NK-92 (cell line): ENCODE data around the gene PXDN.
"Not testable (repeated sequence)": the region's sequence is repeated elsewhere in the genome, so short reads cannot be mapped to it uniquely, and the experiment has no call there.

Experiments used
- DNase-seq: peaks from one replicate; lab custom pipeline; 2025; ENCODE audit not compliant: unreplicated experiment; lab: John Stamatoyannopoulos, UW

PXDN gene

DNA sequence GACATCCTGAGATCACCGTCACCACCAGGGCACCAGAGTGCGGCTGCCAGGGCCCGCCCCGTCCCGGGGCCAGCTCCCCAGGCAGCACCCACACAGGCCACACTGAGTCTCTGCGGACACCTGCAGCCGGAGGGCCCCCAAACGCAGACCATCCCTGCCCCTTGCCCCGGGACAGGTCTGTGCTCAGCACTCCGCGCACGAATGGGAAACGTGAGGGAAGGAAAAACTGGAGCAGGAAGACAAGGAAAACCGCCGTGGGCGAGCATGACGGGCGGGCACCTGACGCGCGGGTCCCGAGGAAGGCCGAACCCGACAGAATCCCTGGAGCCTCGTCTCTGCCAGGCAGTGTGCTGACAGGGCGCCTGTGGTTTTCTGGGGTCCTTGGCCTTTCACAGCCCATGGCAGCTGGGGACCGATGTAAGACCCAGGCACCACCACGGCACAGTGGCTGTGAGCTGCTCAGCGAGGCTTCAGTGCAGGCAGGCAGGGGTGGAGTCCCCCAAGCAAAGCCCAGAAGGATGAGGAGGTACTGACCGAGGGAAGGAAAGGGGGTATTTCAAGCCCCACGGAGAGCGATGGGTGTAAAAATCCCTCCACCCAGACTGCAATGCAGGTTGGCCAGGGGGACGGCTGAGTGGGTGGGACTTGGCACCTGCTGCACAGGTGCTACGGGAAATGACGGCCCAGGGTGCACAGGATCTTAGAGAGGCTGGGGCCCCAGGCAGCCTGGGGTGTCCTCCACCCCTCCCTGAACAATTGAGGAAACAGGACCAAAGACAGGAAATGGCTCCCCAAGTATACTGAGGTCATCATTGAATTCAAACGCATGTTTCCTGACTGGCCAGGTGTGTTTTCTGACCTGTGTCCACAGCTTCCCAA, 59.0 kb downstream of the PXDN start:
- DNase-seq = no peak

DNA sequence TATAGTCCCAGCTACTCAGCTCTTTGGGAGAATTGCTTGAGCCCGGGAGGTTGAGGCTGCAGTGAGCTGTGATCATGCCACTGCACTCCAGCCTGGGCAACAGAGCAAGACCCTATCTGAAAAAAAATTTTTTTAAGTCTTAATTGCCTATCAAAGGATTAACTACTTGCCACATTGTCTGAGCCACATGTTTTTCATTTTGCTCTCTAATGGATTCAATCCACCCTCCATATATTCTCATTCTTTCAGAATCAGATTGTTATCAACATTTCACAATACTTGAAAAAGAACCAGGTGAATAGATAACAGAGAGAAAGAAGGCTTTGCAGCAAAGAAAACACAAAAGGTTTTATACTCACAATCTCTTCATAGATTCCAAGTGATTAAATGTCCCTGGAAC, 61.0 kb downstream of the PXDN start:
- DNase-seq = no peak

DNA sequence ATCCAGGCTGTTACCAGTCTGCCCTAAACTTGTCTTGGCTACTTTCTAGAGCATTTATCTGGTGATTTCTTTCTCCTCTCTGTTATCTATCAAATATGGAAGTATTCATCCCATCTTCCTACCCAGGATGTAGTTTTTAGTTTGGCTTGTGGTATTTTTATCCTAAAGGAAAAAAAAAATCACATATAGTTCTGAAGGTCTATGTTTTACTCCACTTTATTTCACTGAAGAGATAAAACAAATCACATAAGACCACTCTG, 62.2 kb downstream of the PXDN start:
- no peak for DNase-seq

DNA sequence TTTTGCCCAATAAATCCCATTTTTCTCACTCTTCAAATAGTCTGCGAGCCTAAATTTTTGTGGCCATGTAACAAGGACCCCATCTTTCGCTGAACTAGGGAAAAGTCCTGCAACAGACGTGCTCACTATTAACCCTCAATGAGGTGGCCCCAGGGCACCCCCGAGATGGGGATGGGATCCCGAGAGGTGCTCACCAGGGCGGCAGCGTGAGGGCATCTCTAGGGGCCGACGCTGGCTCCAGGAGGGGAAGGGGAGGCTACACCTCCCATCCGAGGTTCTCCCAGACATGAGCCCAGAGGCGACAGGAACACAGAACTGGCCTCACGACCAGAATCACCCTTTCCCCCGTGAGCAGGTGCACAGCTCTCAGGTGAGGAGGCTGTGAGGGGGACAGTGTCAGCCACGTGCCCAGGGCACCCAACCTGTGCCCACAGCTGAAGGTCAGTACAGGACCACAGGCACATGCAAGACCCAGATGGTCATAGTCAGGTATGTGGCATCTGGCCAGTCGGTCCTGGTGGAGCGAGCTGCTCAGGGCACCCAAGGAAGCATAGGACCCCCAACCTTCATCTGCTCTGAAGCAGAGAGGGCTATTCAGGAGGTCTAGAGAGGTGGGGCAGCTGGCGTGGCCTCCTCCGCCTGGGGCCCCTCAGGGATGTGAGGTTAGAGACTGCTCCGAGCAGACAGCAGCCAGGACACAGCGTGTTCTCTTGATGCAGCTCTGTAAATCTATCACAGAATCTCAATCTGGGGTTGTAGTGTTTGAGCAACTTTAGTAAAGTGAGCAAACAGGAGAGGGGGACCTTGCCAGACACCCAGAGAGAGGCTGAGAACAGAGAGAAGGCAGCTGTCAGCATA, 62.8 kb downstream of the PXDN start:
- DNase-seq = no peak

DNA sequence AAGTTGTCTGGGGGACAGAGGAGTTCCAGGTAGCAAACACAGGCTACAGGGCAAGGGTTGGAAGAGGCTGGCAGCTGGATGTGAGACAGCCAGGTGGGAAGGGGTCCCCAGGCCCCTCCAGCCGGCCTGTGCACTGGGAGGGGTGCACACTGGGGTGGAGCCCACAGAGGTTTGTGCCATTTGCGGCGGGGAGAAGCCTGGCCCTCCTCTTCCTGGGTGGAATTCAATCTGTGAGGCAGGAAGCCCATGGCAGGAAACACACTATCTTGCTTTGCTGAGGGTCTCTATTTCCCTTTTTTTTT, 63.3 kb downstream of the PXDN start:
- no peak for DNase-seq

DNA sequence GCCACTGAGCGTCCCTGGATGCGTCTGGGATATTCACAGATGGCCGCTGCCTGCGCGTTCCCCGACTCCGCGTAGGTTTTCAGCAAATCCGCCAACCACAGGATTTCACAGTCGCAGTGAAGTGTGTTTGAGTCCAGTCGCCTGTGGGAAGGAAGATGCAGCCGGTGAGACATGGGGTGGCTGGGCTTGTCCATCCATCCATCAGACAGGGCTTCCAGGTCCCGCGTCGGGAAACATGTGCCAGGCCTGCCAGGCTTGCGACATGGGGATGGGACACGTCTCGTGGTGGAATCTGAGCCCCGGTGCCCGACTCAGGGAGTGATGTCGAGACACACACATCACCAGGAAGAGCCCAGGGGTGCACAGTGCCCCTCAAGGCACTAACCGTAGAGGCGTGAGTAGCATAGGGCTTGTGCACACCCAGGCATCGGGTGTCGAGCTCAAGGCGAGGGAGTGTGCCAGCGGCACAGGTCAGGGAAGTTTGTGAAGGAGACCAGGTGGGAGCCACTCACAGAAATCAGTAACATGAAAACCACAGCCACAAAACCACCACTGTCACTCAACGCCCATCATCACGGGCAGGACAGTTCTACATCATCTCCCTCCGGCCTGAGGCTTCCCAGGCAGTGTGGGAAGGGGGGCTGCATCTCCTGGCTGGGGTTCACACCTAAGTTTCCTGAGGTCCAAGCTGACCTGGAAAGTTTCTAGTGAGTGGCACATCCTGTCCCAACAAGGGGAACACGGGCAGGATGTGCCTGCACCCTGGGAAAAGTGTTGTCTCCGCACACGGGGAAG, 63.9 kb downstream of the PXDN start:
- no peak for DNase-seq

DNA sequence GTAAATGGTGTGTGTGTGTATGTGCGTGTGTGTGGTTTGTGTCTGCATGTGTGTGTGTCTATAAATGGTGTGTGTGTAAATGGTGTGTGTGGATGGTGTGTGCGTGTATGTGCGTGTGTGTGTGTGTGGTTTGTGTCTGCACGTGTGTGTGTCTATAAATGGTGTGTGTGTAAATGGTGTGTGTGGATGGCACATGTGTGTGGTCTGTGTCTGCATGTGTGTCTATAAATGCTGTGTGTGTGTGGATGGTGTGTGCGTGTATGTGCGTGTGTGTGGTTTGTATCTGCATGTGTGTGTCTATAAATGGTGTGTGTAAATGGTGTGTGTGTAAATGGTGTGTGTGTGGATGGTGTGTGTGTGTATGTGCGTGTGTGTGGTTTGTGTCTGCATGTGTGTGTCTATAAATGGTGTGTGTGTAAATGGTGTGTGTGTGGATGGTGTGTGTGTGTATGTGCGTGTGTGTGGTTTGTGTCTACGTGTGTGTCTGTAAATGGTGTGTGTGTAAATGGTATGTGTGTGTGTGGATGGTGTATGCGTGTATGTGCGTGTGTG, 64.8 kb downstream of the PXDN start:
- DNase-seq = not testable (repeated sequence)

DNA sequence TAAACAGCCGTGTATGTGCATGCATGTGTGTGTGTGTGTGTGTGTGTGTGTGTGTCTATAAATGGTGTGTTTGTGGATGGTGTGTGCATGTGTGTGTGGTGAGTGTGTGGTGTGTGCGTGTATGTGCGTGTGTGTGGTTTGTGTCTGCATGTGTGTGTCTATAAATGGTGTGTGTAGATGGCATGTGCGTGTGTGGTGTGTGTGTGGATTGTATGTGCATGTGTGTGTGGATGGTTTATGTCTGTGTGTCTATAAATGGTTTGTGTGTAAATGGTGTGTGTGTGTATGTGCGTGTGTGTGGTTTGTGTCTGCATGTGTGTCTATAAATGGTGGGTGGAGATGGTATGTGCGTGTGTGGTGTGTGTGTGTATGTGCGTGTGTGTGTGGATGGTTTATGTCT, 65.2 kb downstream of the PXDN start:
- not testable (repeated sequence) for DNase-seq

DNA sequence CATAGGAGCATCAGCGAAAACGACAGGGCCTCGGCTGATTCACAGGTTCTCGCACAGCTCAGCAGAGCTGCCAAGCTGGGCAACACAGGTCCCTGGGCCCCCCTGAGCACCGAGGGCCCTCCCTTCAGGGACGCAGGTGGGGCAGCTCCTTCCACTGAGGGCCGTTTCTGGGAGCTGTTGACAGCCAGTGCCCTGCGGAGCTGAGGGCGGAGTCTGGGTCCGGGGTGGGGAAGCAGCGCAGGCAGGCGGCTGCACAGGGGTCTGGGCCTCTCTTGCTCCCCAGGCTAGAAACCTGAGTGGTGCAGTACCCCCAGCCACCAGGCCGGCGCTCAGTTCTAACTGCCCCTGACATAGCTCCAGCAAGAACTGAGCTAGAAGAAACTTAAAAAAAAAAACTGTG, 65.7 kb downstream of the PXDN start:
- no peak for DNase-seq

DNA sequence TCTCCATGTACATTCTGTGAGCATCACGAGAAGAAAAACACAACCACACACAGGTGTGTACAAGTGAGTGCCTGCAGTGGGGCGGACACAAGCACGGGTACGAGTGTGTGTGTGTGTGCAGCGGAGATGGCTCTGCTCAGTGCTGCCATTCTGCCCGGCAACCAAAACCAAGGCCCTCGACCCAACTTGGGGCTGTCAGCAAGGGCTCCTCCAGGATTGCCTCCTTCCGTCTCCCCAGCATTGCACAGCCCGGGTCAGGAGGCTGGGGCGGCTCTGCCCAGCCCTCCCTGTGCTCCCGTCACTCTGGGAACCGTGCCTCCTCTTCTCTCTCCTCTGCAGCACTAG, 66.5 kb downstream of the PXDN start:
- DNase-seq = no peak

DNA sequence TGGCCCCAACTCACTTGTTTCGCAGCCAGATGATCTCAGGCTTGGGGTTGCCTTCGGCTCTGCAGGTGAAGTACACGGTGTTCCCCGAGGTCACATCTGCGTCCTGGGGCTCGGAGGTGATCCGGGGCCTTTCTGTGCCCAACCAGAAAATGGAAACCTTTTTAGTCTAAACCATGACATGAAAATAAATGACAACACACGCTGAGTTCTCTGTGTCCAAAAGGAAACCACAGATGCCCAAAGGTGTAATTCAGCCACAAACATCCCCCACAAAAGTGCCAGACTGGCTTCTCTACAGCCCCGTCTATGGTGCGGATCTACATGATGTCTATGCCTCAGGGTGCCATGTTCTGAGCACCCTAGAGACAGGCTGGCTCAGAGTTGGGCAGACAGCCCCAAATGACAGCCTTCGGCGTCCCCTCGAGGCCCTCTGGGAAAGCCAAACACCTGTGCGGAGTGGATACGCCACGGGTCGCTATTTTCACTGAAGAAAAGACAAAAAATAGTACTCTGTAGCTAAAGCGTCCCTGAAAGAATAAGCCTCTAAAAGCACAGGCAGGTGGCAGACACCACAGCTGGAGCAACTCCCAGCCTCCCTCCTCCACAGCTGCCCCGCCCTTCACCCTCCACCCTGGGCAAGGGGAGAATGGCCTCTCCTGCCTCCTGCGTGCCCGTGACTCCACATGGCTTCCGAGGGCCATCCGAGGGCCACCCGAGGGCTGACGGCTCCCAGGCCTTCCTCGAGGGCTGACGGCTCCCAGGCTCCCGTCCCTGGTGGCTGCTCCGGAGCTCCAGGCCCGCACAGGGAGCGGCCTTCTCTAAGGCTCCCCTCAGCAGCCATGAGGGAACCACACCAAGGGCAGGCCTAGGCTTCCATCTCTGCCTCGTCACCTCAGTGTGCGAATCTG, 67.1 kb downstream of the PXDN start:
- DNase-seq = no peak

DNA sequence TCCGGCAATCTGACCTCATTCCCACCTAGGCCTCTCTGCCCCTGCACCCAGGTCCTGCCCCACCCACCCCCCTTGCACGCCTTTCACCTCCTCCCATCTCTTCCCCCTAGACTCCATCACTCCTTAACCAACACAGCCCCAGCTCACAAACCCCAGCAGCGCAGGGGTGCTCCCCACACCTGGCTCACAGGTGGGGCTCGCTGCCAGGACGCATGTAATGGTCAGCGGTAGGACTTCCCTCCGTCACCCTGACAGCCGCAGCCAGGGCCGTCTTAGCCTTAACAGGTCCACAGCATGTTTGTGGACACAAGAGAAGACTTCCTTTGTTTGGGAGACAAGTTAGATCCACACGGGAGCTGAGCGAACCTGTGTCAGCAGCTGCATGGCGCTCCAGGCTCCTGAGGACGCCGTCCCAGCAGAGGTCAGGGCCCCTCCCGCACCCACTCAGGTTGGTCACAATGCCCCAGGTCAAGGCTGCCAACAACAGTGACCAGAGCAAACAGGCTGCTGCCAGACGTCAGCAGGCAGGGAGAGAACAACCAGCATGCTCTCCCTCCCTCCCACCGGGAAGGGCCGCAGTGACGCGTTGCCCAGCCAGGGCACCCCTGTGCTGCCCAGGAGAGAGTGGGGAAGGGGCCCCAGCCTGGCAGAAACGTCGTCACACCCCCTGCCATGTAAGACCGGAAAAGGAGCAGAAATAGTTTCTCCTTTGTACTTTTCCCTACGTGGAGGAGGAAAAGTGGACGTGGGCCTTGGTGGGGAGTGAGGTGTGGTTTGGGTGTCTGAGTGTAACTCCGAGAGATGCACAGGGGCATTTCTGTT, 68.0 kb downstream of the PXDN start:
- no peak for DNase-seq

DNA sequence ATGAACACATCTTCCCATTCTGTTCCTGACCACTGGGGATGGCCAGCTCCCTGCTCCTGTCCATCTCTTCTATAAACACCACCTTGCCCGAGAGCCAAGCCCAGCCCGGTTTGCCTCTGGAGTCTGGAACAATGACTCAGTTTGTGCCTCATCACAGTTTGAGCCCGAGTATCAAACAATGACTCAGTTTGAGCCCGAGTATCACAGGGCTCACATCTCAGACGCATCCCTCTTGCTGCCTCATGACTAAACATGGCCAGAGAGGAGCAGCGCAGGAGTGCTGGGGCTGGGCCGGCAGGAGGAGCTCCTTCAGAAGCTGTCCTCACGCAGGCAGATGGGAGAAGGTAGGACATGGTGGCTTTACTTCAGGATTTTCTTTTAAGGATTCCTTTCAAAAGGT, 68.7 kb downstream of the PXDN start:
- DNase-seq = no peak

DNA sequence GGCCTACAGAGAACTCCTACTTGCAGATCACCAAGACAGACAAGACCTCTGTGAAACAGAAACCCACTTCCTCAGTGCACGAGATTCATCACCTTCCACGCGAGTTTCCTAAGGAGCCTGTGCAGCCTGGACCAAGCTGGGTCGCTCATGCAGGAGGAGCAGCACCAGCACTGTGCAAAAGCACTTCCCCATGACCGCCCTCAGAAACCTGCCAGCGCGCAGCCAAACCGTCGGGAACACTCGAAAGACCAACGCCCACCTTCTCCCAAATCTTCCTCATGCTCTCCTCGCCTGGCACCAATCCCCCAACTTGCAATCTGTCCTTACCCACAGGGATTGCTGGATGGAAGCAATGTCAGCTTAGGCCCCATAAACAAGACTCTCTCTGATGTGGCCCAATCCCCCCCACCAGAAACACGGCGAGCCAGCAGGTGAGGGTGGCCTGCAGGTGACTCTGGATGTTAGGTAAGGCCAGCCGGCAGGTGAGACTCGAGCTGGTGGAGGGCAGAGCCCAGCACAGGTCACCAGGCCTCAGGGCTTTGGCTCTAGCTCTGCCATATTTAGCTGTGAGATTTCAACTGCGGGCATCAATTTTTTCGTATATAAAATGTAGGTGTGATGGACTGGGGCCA, 69.4 kb downstream of the PXDN start:
- no peak for DNase-seq

DNA sequence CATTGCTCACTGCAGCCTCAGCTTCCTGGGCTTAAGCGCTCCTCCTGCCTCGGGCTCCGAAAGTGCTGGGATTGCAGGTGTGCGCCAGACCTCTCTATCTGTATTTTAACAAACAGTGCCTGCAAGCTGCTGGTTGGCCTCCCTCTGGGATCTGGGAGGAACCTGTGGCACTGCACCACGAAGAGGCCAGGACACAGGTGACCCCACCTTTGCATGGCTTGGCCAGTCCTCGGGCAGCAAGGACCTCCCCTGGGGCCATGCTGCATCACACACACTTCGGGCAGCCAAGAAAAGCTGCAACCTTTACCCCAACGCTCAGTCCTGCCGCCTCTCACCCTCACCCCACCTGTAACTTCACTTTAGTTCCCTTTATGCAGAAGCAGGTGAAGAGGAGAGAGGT, 70.0 kb downstream of the PXDN start:
- DNase-seq = no peak

DNA sequence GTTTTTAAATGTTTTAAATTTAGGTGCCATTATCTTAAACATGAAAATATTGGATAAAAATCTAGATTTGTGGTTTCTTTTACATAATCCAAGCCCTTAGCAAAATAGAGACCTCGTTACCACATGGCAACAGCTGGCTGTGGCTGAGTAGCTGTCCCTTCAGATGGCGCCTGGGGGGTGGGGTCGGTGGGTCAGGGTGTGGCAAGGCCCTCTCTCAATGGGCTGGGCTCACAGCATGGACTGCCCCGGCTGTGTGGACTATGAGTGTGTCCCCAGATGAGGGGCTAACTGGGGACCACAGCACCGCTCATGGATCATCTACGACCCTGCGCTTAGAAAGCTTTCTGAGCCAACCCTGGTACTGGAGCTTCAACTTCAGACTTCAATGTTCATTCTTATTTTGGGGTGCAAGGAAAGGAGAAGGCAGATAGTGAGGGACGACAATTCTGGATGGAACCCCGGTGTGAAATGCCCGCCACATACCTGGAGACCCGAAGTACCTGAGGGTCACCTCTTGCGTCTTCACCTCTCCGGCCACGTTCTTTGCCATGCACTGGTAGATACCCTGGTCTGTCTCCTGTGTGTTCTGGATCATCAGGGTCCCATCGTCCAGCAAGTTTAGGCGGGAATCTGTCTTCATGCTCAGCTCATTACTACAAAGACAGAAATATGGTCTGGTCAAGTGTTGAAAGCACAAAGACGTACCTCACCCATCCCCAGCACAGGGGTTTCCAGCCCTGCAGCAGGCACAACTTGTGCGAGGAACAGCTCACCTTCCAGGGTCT, 71.0 kb downstream of the PXDN start:
- DNase-seq = no peak

DNA sequence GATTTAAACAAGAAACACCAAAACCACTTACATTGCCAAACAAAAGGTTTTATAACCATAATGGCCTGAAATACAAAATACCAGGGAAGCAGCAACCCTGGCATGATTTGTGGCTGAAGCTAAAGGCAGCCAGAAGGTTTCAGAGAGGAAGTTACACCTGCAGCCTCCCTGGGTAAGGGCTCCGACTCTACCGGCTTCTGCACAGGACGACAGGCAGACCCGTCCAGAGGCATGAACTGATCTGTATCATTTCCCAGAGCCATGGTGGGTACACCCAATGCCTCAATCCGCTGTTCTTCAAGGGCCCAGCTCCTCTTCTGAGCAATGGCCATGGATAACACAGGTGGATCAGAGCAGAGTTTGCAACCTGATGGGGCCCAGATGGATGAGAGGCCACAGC, 71.6 kb downstream of the PXDN start:
- DNase-seq = no peak

DNA sequence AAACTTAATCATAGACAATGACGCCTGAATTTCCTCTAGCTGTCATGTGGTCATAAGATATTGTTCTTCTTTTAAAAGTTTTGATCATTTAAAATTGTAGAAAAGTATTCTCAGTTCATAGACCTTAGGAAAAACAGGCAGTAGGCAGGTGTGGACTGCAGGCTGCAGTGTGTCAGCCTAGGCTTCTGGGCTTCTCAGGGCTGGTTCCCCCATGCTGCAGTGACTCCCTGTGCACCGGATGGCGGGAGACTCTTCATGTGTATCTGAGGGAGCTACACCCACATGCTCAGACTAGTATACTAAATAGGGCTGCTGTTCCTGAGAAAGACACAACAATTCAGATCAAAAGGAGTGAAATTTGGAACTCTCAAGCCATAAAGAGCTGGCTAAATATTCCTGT, 72.4 kb downstream of the PXDN start:
- no peak for DNase-seq

DNA sequence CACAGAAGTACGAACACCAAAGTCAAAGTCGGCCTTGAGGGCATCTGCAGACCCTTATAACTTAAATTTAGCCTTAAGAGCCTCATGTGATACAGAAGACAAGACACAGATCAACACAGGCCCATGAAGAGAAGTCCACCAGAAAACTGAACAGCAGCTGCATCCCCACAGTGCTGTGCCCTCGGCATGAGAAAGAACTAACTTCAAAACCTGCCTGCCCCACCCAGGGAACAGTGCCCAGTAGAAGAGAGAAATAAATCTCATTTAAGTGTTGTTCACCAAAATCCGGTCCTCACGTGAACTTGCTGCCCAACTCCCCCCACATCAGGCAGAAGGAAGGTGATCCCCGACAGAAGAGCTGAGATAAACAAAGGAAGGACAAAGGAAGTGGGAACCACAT, 73.7 kb downstream of the PXDN start:
- DNase-seq = no peak
